Epithelial cell of proximal tubule (primary cell): ENCODE data around the gene KCNQ1OT1. TPM values are rescaled to one million over a fixed set of nuclear protein-coding genes. Genes with fewer than 3 reads are reported as not detected.

ENCODE experiments used
- DNase-seq: peaks from one replicate; pipeline ENCODE4 v3.0.0-alpha.2; 2011; ENCODE audit warnings: low read depth
- H3K4me3 ChIP-seq: 2 replicates; pipeline ENCODE4 v1.5.1; 2011; ENCODE audit warnings: low read depth, mild to moderate bottlenecking, low read length
- total RNA-seq: library from RNA; depleted of rRNA; stranded (reverse); fragments of >200 nt; gene quantifications from 2 replicates; pipeline ENCODE4 v1.2.3, GENCODE V29; 2015
- TF ChIP-seq, protein P1 (sequence below): conservative IDR thresholded peaks from 2 replicates; pipeline ENCODE4 v1.5.1; 2012; ENCODE audit warnings: low read depth, mild to moderate bottlenecking, low read length

The KCNQ1OT1 gene
- total RNA-seq, 1 donor from 2014 or later, result 0.63 TPM

DNA sequence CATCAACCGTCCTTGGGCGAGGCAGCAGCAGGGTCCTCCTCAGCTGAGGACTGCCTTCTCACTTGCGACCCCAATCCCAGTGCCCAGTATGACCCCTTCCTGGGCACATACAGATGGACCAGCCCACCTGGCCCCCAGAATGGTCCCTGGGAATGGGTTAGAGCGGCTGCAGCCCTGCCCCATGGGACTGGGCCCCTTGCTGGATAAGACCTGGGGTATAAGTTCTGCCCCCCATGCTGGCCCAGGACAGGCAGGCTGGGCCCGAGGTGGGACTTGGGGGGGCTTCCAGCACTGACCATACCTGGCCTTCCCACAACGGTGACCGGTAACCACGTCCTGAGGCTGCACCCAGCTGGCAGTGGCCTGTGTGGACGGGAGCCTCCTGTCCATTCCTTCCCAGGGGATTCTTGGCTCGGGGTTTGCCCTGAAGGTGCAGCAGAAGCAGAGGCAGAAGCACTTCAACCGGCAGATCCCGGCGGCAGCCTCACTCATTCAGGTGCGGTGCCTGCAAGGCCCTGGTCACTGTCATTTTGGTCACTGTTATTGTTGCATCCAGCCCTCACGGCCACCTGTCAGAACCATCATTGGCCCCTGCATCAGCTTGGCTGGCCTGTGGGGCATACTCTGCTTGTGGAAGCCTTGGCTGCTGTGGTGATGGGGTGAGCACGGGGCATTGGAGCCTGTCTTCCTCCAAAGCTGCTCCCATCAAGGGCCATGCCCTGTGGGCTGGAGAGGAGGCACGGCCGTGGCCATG is 114.8 kb downstream of the KCNQ1OT1 start:
- no peak for DNase-seq
- TF ChIP-seq, protein P1, sequence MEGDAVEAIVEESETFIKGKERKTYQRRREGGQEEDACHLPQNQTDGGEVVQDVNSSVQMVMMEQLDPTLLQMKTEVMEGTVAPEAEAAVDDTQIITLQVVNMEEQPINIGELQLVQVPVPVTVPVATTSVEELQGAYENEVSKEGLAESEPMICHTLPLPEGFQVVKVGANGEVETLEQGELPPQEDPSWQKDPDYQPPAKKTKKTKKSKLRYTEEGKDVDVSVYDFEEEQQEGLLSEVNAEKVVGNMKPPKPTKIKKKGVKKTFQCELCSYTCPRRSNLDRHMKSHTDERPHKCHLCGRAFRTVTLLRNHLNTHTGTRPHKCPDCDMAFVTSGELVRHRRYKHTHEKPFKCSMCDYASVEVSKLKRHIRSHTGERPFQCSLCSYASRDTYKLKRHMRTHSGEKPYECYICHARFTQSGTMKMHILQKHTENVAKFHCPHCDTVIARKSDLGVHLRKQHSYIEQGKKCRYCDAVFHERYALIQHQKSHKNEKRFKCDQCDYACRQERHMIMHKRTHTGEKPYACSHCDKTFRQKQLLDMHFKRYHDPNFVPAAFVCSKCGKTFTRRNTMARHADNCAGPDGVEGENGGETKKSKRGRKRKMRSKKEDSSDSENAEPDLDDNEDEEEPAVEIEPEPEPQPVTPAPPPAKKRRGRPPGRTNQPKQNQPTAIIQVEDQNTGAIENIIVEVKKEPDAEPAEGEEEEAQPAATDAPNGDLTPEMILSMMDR, result no peak

DNA sequence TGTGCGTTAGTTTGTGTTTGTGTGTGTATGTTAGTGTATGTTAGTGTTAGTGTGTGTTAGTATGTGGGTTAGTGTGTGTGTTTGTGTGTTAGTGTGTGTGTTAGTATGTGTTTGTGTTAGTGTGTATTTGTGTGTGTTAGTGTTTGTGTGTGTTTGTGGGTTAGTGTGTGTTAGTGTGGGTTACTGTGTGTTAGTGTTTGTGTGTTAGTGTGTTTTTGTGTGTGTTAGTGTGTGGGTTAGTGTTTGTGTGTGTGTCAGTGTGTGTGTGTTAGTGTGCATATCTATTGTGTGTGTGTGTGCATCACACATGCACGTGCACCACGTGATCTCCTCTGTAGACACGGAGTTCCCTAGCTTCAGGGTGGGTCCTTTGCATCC is 115.4 kb downstream of the KCNQ1OT1 start:
- TF ChIP-seq, protein P1, result no peak
- no peak overlapping the region for H3K4me3 ChIP-seq
- no peak for DNase-seq

More for the DNA sequence above, 114.8 kb downstream of the KCNQ1OT1 start:
- H3K4me3 ChIP-seq, result no peak overlapping the region

DNA sequence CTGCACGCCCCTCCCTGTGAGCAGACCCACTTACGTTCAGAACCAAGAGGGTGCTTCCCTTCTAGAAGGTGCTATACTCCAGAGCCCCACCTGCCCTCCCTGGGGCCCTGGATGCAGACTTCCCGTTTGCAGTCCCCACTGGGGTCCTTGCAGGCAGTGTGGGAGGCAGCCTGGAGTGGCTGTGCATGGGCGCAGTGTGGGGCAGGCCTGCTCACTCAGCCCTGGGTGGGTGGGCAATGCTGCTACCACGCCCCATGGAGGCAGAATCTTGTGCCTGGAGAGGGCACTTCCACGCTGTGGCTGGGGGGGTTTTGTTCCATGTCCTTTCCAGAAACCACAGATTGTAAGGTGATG is 116.2 kb downstream of the KCNQ1OT1 start:
- H3K4me3 ChIP-seq, result no peak overlapping the region
- no peak for DNase-seq
- TF ChIP-seq, protein P1, result no peak

DNA sequence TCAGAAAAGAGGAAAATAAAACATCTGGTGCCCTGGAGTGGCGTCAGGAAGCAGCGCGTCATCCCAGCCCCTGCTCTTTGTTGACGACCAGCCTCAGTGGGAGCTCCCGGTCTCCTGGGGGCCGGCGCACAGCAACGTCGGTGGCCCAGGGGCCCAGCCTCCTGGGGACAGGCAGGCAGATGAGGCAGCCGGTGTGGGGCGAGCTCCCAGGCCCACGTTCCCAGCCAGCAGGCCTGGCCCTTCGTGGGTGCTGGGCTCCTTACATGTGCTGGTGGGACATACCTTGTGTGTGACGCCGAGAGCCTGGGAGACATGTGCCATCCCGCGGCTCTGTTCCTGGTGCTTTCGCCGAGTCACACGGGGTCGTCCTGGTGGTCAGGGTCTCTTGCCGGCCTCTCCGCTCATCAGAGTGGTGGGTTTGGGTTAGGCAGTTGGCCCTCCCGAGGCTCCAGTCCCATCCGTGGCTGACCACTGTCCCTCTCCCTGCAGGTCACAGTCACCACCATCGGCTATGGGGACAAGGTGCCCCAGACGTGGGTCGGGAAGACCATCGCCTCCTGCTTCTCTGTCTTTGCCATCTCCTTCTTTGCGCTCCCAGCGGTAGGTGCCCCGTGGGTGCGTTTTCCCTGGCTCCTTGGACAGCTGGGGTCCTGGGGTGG is 116.7 kb downstream of the KCNQ1OT1 start:
- TF ChIP-seq, protein P1, result no peak
- DNase-seq, result no peak
- H3K4me3 ChIP-seq, result no peak overlapping the region

DNA sequence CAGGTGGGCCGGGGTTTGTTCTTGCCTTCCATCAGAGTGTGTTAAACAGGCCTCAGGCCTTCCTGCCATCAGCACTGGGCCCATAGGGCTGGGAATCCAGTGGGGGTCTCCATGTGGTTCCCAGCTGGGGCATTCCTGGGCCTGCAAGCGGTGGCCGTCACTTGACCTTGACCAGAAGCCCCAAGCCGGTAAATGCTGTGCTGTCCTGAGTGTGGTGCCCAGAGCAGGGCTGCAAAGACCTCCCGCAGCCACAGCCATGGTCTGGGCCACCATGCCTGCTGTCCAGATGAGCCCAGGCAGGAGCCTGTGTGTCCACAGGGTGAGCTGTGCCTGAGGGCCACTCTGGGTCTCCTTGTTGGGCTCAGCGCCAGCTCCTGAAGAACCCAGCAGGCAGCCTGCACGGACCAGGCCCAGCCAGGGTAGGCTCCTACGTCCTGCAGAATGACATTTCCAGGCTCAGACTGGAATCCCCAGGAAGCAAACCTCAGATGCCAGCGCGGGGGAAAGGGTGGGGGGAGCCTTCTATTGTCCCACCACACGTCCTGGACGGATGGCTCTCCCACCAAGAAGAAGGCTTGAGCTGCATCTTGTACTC is 117.3 kb downstream of the KCNQ1OT1 start:
- no peak overlapping the region for H3K4me3 ChIP-seq
- DNase-seq, result no peak
- TF ChIP-seq, protein P1, result no peak

DNA sequence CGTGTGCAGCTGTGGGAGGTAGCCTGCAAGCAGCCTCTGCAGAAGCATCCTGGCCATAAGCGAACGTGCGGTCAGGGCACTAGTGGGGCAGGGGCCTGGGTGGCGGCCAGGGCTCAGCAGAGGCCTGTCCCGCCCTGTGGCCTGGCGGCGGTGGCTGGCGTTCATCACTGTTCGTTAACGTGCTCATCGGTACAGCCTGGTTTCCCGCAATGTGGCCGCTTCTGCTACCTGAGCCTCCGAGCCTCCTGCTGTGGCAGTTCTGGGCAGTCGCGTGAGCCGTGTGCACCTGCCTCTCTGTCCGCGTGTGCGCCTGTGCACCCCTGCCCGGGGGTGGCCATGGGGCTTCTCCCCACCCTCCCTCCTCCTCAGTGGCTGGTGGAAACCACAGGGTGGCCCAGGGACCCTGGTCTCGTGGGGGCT is 117.9 kb downstream of the KCNQ1OT1 start:
- DNase-seq, result no peak

More for the DNA sequence above, 117.9 kb downstream of the KCNQ1OT1 start:
- TF ChIP-seq, protein P1, result no peak
- H3K4me3 ChIP-seq, result no peak overlapping the region
